Mucosa of descending colon (tissue), 3 donors: ENCODE measurements around the gene ENTPD5. TPM values are rescaled to one million over a fixed set of nuclear protein-coding genes. Genes with fewer than 3 reads are reported as not detected.

Experiments
- ATAC-seq: fragments of 200-7000 bp; cut with Tn5 transposase; one replicate; pipeline ENCODE4 v1.9.1; 2020; ENCODE audit warnings: mild to moderate bottlenecking, moderate library complexity
- DNase-seq, 3 donors: peaks; one replicate each; pipeline ENCODE4 v3.0.0-alpha.2; 2020
- H3K36me3 ChIP-seq: fragments of 200-600 bp; one replicate; pipeline ENCODE4 v1.8.0; 2021; ENCODE audit warnings: low read depth, mild to moderate bottlenecking
- H3K4me1 ChIP-seq: fragments of 200-600 bp; one replicate; pipeline ENCODE4 v1.8.0; 2021; ENCODE audit warnings: low read depth, mild to moderate bottlenecking
- H3K4me3 ChIP-seq: fragments of 200-600 bp; one replicate; pipeline ENCODE4 v1.8.0; 2021; ENCODE audit warnings: mild to moderate bottlenecking
- H3K9me3 ChIP-seq: fragments of 200-600 bp; one replicate; pipeline ENCODE4 v1.8.0; 2021; ENCODE audit warnings: mild to moderate bottlenecking
- CTCF ChIP-seq: fragments of 200-600 bp; IDR thresholded peaks from one replicate; pipeline ENCODE4 v1.8.0; 2022; ENCODE audit warnings: antibody characterized with exemption, mild to moderate bottlenecking
- intact Hi-C, 2 donors: fragments of 100-400 bp; cut with DNase I in 1 of 2; cut with micrococcal nuclease in 1 of 2; formaldehyde crosslinking; loops; one replicate each; pipeline versions ENCODE4 v1.11.0 to v1.11.1; 2022; cut with DNase I, micrococcal nuclease
- total RNA-seq, 3 donors: library from RNA; stranded (reverse); fragmentation: NEBNext Ultra II Directional in 2 of 3; extraction: Animal tissue kit (Norgen Biotek cat#: 25700) in 2 of 3; gene quantifications; one replicate each; pipeline versions ENCODE4 v1.2.1 to v1.2.4, GENCODE V29; 2021 to 2023
- donor health status: DM: no; HTN: no; CAD: no; lungs with moderate emphysema.
- donor health status: DM: no; HTN: no; CAD: no.
- donor health status: DM: no; HTN: yes; CAD: no.

The ENTPD5 gene
- total RNA-seq, 3 donors from 2014 or later = 79.9 to 296 (median 153) TPM

DNA sequence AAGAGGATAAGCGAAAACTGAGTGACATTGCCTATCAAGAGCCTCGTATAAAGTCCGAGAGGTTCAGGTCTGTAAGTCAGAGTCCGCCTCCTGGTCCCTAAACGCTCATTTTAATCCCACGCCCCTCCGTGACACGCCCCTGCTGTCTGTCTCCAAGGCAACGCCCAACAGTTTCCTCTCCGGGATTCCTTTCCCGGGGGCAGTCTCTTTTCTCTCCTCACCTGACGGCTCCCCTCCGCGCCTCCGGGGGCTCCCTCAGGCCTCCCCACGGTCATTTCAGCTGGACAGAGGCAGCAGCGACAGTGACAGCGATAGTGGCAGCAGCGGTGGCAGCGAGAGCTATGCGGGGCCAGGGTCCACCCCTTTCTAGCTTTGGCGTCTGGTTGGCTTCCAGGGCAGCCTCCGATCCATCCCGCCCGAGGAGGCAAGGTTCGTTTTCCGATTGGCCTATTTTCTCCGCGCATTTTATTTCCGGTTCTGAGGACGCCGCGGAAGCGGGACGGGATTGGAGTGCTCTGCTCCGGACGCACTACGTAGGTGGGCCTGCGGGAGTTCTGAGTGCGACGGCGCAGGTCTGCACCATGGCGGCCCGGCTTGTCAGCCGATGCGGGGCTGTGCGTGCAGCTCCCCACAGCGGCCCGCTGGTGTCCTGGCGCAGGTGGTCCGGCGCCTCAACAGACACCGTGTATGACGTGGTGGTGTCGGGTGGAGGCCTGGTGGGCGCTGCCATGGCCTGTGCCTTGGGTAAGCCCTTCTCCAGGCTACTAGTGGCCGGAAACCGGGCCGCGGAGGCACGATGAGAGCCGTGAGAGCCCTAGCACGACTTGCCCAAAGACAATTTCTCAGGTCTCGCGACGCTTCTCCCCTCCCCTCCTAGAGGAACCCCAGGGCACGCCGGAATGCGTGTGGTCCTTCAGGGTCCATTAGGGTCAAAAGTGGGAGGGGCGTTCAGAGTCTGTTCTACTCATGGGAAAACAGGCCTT is 69.0 kb downstream of the ENTPD5 start, which contains the start of the genes COQ6 and FAM161B:
Gene COQ6 (plus strand): TSS at position 551 of the 983 bp plus-strand sequence. CDS start 31 bp downstream, at position 582.
Gene FAM161B (minus strand): TSS at position 343 of the 983 bp plus-strand sequence. CDS start 68 bp downstream, at position 275.
- Histone ChIP-seq H3K36me3 (no peaks in the 10 kb centered on the region), H3K4me3 (peak within 1 kb of the TSS; percentile 44), H3K4me1 (peaks cover 21% of the 10 kb centered on the region), H3K9me3 (no peaks in the 10 kb centered on the region)
- DNase-seq (peak; percentile 94 to 95 (median 95)), ATAC-seq (peak; percentile 92)
- TF ChIP-seq CTCF = no peak
- intact Hi-C loops = no loop called here

- Histone ChIP-seq H3K36me3 (no peaks in the 10 kb centered on the region), H3K4me3 (no peak overlapping the region), H3K9me3 (no peaks in the 10 kb centered on the region), H3K4me1 (peaks cover 21% of the 10 kb centered on the region)
- intact Hi-C loops = no loop called here
- TF ChIP-seq CTCF = no peak
- DNase-seq = peak in 2 of 3 donors; percentile 57 to 75
- ATAC-seq = peak; percentile 29
These were observed 73.9 kb downstream of the ENTPD5 start for GRCh38 chr14:73945159-73945670.

GRCh38 chr14:73944432-73945158 is 74.5 kb downstream of the ENTPD5 start:
- DNase-seq (peak in 2 of 3 donors; percentile 37 to 63), ATAC-seq (peak; percentile 62)
- H3K9me3 ChIP-seq = no peaks in the 10 kb centered on the region
- intact Hi-C loops = no loop called here
- peaks cover 21% of the 10 kb centered on the region for H3K4me1 ChIP-seq
- no peak overlapping the region for H3K4me3 ChIP-seq
- H3K36me3 ChIP-seq = no peaks in the 10 kb centered on the region
- TF ChIP-seq CTCF = no peak

GRCh38 chr14:73943083-73943482 is 76.0 kb downstream of the ENTPD5 start:
- no peaks in the 10 kb centered on the region for H3K9me3 ChIP-seq
- no peak for TF ChIP-seq CTCF
- DNase-seq (no peak), ATAC-seq (peak; percentile 18)
- intact Hi-C loops = no loop called here
- no peaks in the 10 kb centered on the region for H3K36me3 ChIP-seq
- H3K4me3 ChIP-seq = no peak overlapping the region
- peaks cover 16% of the 10 kb centered on the region for H3K4me1 ChIP-seq

DNA sequence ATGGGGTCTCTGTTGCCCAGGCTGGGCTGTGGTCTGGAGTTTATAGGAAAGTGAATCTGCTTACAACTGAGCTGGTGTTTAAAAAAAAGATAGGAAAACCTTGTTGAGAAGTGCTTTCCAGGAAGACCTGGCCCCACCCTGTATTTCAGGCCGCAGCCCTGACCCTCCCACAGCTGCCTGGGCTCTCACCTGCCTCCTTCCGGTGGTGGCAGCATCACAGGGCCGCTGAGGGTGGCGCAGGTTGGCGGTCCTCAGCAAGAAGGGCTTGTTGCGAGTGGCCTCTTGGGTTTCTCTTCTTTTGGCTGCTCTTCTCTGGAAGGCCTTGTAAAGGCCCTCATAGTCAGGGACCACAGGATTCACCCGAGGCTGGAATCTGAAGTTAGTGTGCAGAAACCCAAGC is 76.9 kb downstream of the ENTPD5 start:
- DNase-seq (no peak), ATAC-seq (no peak)
- intact Hi-C loops = no loop called here
- Histone ChIP-seq H3K4me1 (peaks cover 16% of the 10 kb centered on the region), H3K4me3 (no peak overlapping the region), H3K9me3 (no peaks in the 10 kb centered on the region), H3K36me3 (peaks cover 3% of the 10 kb centered on the region)
- no peak for TF ChIP-seq CTCF
